HG03045 (cell line): ENCODE results near the gene PRDX3.

Source experiments
- ATAC-seq: cut with Tn5 transposase; IDR thresholded peaks from one replicate; pipeline ENCODE4 v1.9.1; 2021; ENCODE audit warnings: mild to moderate bottlenecking, moderate library complexity; ENCODE audit not compliant: unreplicated experiment

Gene PRDX3

DNA sequence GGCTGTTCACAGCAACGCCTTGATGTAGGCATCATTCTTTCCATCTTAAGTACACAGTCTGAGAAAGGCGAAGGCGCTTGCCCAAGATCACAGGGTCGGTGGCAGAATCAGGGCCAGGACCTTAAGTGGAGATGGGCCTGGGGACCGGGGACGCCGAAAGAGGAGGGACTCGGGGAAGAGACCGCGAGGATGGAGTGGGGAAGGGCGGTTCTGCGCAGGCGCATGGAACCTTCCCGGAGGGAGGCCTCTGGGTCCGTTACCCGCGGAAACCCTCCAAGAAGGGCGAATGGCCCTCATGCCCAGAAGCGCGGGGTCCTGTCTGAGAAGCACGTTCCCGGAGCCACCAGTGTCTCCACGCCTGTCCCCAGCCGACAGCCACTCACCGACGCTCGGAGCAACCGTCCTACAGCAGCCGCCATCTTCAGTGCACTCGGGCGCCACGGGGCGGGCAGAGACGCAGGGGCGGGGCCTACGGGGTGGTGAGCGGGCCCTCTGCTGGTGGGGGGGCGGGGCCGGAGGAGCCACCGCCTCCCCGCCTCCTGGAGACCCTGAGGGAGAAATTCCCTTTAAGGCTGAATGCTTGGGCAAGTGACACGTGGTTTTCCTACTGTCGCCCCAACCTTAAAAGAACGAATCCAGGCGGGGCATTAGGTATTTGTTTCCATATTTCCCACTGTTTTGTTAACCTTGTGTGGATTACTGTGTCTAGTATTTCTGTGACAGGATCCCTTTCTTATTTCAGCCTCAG, at the start of gene PRDX3:
Gene PRDX3 (minus strand): TSS at position 441 of the 748 bp plus-strand sequence. CDS start 22 bp downstream, at position 419.
- peak; percentile 91 for ATAC-seq

- no peak for ATAC-seq
Observed at GRCh38 chr10:119227825-119228224, 49.2 kb upstream of the PRDX3 start.

DNA sequence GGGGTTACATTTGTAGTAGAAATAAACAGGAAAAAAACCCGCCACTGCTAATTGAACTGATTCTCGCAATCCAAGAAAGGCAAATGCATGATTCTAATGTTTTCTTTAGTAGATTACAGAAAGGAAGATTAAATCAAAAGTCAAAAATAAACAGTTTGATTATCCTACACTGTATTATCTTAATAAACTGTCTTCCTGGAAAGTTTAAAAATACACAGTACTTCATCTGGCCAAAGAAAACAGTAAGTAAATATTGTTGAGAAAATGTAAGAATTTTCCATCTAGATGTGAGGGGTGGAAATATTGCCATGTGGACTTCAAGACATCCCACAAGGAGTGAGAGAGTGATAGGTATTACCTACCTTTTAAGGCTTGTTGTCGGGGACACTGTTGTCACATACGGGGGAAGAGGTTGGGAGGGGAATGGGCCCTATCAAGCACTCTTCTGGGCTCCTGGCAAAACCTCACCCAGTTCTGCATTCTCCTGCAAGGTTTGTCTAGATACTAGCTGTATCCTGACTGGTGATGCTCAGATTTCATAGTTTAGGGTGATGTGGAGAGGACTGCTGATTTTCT, 46.6 kb upstream of the PRDX3 start:
- no peak for ATAC-seq

DNA sequence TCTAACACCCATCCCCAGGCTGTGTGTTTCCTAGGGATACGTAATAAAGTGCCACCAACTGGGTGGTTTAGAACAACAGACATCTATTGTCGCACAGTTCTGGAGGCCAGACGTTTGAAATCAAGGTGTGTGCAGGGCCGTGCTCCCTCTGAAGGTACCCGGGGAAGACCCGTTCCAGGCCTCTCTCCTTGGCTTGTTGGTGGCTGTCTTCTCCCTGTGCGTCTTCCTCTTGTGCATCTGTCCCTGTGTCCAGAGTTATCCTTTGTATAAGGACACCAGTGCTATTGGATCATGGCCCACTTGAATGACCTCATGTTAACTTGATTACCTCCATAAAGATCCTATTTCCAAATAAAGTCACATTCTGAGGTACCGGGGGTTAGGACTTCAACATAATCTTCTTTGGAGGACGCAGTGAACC, 44.4 kb upstream of the PRDX3 start:
- no peak for ATAC-seq

GRCh38 chr10:119222537-119222936, 43.9 kb upstream of the PRDX3 start:
- no peak for ATAC-seq

- no peak for ATAC-seq
Observed at GRCh38 chr10:119221666-119222065, 43.1 kb upstream of the PRDX3 start.

DNA sequence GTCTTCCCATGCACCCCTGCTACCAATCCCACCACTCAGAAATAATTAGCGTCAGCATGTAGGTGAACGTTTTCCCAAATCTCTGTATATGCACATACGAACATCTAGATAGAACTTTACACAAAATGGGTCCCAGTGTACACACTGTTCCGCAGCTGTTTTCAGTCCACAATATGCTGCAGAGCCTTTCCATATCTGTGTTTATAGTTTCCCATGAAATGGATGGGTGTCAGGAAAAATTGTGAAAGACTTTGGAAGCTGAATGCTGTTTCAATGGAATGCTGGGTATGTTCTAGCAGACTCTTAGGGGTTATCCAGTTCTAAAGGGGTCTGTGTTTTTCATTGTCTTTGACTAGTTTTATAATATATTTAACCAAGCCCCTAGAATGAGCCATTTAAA, 42.6 kb upstream of the PRDX3 start:
- ATAC-seq = no peak

- no peak for ATAC-seq
Observed at GRCh38 chr10:119219871-119220270, 41.3 kb upstream of the PRDX3 start.

DNA sequence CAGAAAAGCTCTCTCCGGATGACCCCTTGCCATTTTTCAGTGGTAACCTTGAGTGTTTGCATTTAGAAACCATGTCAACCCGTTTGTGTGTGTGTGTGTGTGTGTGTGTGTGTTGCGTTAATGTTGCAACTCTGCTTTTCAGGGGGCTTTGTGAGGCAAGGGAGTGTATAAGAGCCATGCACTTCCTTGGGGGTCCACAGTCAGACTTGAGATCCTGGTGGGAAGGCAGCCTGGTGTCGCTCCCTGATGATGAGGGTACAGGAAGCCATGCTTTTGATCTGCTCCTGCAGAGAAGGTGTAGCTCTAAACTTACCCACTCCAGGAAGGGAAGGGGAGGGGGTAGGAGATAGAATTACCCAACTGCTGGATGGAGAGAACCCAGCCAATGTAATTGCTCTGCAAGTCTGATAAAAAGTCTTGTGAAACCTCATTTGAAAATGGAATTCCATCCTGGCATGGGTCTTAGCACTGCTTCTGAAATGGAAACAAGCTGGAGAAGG, 39.4 kb upstream of the PRDX3 start:
- no peak for ATAC-seq

- no peak for ATAC-seq
Observed at GRCh38 chr10:119217401-119217800, 38.8 kb upstream of the PRDX3 start.

DNA sequence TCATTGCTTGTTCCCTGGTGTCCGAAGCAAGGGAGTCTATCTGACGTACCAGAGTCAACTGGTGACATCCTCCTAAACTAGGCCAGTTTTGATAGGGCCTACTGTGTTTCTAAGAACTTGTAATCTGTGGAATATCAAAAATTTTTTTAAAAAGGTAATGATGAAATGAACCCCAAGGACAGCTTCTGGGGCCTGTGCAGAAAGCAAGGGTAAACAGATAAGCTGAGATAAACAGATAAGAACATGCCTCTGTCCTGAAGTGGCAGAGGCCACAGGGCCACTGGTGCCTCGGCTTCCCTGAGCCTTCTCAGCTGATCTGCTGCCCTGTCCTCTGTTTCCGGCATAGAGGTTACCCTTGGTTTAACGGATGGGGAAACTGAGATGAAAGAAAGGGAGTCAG, 37.5 kb upstream of the PRDX3 start:
- no peak for ATAC-seq

DNA sequence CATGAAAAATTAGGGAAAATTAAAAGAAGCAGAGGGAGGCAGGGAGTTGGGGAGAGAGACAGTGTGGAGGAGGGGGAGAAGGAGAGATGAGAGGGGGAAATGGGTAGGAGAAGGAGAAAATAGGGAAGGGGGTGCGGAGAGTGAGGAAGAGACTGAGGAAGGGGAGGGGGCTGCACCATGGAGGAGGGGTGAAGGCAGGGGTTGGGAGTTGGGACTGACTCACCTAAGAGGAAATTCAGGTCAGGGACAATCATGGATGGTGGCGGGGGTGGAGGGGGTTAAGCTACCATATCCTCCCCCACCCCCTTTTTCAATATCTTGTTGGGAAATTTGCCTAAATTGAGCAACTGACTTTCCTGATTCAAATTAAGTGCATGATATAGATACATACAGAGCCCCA, 36.8 kb upstream of the PRDX3 start:
- no peak for ATAC-seq

DNA sequence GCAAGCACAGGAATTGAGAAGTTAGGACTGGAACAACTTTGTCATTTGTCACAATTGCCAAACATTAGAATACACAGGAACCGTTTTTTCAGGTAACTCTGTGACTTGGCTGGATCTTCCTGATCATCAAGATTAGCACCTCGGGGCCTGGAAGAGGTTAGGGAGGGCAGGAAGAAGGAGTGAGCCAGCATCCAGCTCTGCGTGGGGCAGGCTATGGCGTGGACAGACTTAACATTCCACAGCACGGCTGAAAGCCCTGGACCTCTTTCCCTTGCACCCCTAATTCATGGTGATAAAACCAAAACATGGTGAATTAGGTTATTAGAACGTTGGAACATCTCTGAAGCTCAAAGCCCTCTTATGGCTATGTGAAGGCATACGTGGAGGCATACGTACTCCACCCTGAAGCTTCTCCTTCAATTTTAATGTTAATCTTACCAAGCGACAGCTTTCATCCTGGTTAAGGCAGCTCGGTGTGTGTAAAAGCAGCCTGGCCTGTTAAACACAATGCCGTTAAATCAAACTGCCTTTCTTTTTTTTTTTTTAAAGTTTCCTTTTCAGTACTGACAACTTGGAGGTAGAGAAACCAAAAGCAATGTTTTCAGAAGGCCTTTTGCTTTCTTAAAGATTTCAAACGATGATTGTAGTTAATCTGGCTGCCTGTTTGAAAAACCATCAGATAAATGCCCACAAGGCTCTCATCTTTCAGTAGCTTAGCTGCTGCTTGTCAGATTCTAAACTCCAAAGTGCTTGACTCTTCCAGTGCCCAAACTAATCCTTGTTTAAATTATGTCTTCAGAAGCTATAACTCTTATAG, 33.2 kb upstream of the PRDX3 start:
- ATAC-seq = no peak

- ATAC-seq = no peak
Observed at GRCh38 chr10:119211176-119211575, 32.6 kb upstream of the PRDX3 start.

GRCh38 chr10:119210633-119211032, 32.0 kb upstream of the PRDX3 start:
- ATAC-seq = no peak

- no peak for ATAC-seq
Observed at GRCh38 chr10:119209736-119210355, 31.2 kb upstream of the PRDX3 start.

DNA sequence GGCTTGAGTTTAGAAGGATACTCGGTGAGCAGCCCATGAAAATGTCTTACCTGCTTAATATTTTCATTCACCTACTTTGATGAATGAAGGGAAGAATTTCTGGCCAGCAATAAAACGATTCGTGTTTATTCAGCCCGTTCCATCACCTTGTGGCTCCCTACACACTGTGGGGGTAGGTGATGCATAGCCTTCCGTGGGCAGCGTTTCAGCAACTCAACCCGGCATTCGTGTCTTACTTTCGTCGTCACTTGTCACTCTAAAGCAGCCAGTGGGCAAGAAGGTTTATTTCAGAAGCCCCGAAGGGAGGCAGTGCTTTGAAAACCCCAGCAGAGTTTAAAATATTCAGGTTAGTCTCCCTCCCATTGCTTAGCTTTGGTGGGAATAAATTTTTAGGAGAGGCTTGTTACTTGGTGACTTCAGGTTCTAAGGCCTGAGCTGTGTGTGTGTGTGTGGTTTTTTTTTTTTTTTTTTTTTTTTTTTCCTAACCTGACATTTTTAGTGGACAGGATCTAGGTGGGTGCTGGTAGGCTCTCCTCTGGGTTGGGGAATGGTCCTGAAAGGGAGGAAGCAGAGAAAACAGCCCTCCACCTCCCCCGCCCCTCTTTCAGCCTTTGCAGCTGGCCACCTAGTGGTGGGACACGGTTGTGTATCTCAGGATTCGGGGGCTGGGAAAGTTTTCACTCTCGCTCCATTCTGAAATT, 30.6 kb upstream of the PRDX3 start:
- ATAC-seq = no peak

GRCh38 chr10:119208553-119208940, 29.9 kb upstream of the PRDX3 start:
- ATAC-seq = no peak

GRCh38 chr10:119207713-119208552, 29.3 kb upstream of the PRDX3 start:
- ATAC-seq = peak; percentile 7

- peak; percentile 77 for ATAC-seq
Observed at GRCh38 chr10:119207366-119207666, 28.7 kb upstream of the PRDX3 start, which contains the start of gene GRK5. Gene GRK5, plus strand, starts transcription at chr10:119207571. Its CDS starts 347 bp downstream, at chr10:119207918.
